ENCODE results near the gene SET.

The SET gene

DNA sequence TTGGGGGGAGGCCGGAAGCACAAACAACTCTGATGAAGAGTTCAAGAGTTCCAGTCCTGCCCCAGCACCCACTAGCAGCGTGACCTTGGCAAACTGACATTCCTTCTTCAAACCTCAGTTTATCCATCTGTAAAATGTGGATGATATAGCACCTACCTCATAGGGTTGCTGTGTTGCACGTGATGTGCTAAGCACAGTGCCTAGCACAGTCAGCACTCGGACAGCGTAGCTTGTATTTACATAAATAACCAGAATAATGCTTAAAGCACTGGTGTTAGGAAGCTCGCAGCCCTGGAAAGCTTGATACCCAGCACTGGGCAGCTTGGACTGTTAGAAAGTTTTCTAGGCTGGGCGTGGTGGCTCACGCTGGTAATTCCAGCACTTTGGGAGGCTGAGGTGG is 18.4 kb downstream of the SET start:
- Histone ChIP-seq H3K27me3 (ENCODE audit: insufficient read depth, low read length) (no peaks in the 10 kb centered on the region), H3K9me3 (ENCODE audit: low read length) (no peaks in the 10 kb centered on the region), H2AFZ (ENCODE audit: low read depth, low read length) (no peak overlapping the region), H3K36me3 (ENCODE audit: insufficient read depth, low read length) (peaks cover 11% of the 10 kb centered on the region), H3K4me3 (ENCODE audit: low read length) (no peak overlapping the region), H3K4me1 (ENCODE audit: insufficient read depth, low read length) (peaks cover 4% of the 10 kb centered on the region)

DNA sequence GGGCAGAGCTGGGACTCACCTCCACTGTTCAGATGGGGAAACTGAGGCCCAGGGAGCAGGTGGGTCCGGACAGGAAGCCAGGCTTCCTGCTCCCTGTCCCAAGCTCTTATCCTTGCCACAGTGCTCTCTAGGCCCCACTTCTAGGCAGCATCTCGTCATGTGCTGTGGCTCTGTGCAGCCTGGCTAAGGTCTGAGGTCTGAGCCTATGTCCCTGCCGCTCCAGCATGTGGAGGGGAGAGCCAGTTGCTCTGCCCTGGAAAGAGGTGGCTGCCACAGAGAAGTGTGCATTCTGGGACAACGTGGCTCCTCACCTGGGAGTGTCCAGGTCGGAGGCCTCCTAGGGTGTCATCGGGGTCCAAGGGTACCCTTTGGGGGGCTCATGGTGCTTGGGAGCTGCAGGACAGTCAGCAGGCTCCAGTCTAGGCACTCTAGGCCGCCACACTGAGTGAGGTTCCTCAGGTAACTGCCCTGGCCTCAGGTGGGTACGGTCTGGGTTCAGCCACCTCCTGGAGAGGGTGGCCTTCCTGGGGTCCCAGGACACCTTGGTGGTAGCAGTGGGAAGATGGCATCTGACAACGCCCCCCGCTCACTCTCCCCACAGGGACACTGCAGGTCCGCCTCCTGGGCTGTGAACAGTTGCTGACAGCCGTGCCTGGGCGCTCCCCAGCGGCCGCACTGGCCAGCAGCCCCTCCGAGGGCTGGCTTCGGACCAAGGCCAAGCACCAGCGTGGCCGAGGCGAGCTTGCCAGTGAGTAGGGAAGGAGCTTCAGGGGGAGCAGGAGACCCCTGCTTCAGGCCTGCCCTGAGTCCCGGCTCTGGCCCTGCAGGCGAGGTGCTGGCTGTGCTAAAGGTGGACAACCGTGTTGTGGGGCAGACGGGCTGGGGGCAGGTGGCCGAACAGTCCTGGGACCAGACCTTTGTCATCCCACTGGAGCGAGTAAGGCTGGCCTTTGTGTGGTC is 23.7 kb downstream of the SET start:
- Histone ChIP-seq H2AFZ (ENCODE audit: low read depth, low read length) (no peak overlapping the region), H3K9me3 (ENCODE audit: low read length) (no peaks in the 10 kb centered on the region), H3K4me3 (ENCODE audit: low read length) (no peak overlapping the region), H3K36me3 (ENCODE audit: insufficient read depth, low read length) (peaks cover 24% of the 10 kb centered on the region), H3K4me1 (ENCODE audit: insufficient read depth, low read length) (no peaks in the 10 kb centered on the region), H3K27me3 (ENCODE audit: insufficient read depth, low read length) (no peaks in the 10 kb centered on the region)

- H3K4me3 ChIP-seq (ENCODE audit: low read length): no peak overlapping the region
- H3K9me3 ChIP-seq (ENCODE audit: low read length): no peaks in the 10 kb centered on the region
- H2AFZ ChIP-seq (ENCODE audit: low read depth, low read length): no peak overlapping the region
- H3K27me3 ChIP-seq (ENCODE audit: insufficient read depth, low read length): no peaks in the 10 kb centered on the region
- peaks cover 28% of the 10 kb centered on the region for H3K36me3 ChIP-seq (ENCODE audit: insufficient read depth, low read length)
- H3K4me1 ChIP-seq (ENCODE audit: insufficient read depth, low read length): no peaks in the 10 kb centered on the region
Observed at GRCh38 chr9:128713411-128713780, 24.4 kb downstream of the SET start.

DNA sequence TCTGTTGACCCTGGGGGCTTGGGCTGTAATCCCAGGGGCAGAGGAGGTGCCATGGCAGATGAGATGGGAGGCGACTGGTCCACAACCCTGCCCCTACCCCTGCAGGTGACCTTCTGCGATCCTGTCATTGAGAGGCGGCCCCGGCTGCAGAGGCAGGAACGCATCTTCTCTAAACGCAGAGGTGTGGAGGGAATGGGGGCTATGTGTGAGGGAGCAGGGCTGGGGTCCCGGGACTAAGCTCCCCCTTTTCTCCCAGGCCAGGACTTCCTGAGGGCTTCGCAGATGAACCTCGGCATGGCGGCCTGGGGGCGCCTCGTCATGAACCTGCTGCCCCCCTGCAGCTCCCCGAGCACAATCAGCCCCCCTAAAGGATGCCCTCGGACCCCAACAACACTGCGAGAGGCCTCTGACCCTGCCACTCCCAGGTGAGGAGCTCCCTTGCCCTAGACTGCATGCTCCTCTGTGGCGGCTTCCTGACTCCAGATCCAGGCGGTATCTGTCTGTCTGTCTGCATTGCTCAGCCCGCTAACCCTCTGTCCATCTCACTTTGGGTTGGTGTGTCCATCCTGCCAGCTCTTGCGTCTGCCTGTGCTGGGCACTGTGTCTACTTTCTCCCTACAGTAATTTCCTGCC is 25.0 kb downstream of the SET start:
- Histone ChIP-seq H3K9me3 (ENCODE audit: low read length) (no peaks in the 10 kb centered on the region), H3K4me3 (ENCODE audit: low read length) (no peak overlapping the region), H3K4me1 (ENCODE audit: insufficient read depth, low read length) (no peaks in the 10 kb centered on the region), H3K27me3 (ENCODE audit: insufficient read depth, low read length) (no peaks in the 10 kb centered on the region), H3K36me3 (ENCODE audit: insufficient read depth, low read length) (peaks cover 28% of the 10 kb centered on the region), H2AFZ (ENCODE audit: low read depth, low read length) (no peak overlapping the region)

GRCh38 chr9:128714586-128715435 is 25.8 kb downstream of the SET start:
- Histone ChIP-seq H3K9me3 (ENCODE audit: low read length) (no peaks in the 10 kb centered on the region), H3K27me3 (ENCODE audit: insufficient read depth, low read length) (no peaks in the 10 kb centered on the region), H3K36me3 (ENCODE audit: insufficient read depth, low read length) (peaks cover 32% of the 10 kb centered on the region), H3K4me1 (ENCODE audit: insufficient read depth, low read length) (no peaks in the 10 kb centered on the region), H3K4me3 (ENCODE audit: low read length) (no peak overlapping the region), H2AFZ (ENCODE audit: low read depth, low read length) (no peak overlapping the region)

- no peak overlapping the region for H3K4me3 ChIP-seq (ENCODE audit: low read length)
- no peak overlapping the region for H2AFZ ChIP-seq (ENCODE audit: low read depth, low read length)
- H3K36me3 ChIP-seq (ENCODE audit: insufficient read depth, low read length): peaks cover 38% of the 10 kb centered on the region
- H3K27me3 ChIP-seq (ENCODE audit: insufficient read depth, low read length): no peaks in the 10 kb centered on the region
- no peaks in the 10 kb centered on the region for H3K4me1 ChIP-seq (ENCODE audit: insufficient read depth, low read length)
- no peaks in the 10 kb centered on the region for H3K9me3 ChIP-seq (ENCODE audit: low read length)
Observed at GRCh38 chr9:128715436-128715750, 26.4 kb downstream of the SET start.

DNA sequence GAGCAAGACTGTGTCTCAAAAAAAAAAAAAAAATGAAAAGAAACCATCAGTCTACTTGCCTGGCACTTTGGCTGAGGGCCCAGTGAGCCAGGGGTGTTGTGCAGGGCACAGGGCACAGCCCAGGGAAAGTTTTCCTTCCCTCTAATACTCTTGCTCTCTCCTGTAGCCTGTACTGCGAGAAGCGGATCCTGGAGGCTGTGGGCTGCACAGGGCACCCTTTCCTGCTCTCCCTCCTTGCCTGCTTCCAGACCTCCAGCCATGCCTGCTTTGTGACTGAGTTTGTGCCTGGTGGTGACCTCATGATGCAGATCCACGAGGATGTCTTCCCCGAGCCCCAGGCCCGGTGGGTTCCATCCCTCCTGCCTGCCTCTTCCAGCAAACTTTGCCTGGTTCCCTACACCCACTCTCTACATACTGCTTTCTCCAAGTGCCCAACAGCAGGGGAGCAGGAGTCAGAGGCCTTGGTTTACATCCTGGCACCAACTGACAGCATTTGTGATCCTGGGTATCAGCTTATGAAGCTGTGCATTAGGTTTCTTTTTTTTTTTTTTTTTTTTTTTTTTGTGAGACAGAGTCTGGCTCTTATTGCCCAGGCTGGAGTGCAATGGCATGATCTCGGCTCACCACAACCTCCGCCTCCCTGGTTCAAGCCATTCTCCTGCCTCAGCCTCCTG is 27.7 kb downstream of the SET start:
- no peaks in the 10 kb centered on the region for H3K9me3 ChIP-seq (ENCODE audit: low read length)
- no peaks in the 10 kb centered on the region for H3K27me3 ChIP-seq (ENCODE audit: insufficient read depth, low read length)
- H3K4me3 ChIP-seq (ENCODE audit: low read length): no peak overlapping the region
- no peaks in the 10 kb centered on the region for H3K4me1 ChIP-seq (ENCODE audit: insufficient read depth, low read length)
- peaks cover 39% of the 10 kb centered on the region for H3K36me3 ChIP-seq (ENCODE audit: insufficient read depth, low read length)
- H2AFZ ChIP-seq (ENCODE audit: low read depth, low read length): no peak overlapping the region

- Histone ChIP-seq H3K27me3 (ENCODE audit: insufficient read depth, low read length) (no peaks in the 10 kb centered on the region), H3K4me1 (ENCODE audit: insufficient read depth, low read length) (no peaks in the 10 kb centered on the region), H3K36me3 (ENCODE audit: insufficient read depth, low read length) (peaks cover 33% of the 10 kb centered on the region), H3K4me3 (ENCODE audit: low read length) (no peak overlapping the region), H3K9me3 (ENCODE audit: low read length) (no peaks in the 10 kb centered on the region), H2AFZ (ENCODE audit: low read depth, low read length) (no peak overlapping the region)
Observed at GRCh38 chr9:128718047-128718446, 29.0 kb downstream of the SET start.

DNA sequence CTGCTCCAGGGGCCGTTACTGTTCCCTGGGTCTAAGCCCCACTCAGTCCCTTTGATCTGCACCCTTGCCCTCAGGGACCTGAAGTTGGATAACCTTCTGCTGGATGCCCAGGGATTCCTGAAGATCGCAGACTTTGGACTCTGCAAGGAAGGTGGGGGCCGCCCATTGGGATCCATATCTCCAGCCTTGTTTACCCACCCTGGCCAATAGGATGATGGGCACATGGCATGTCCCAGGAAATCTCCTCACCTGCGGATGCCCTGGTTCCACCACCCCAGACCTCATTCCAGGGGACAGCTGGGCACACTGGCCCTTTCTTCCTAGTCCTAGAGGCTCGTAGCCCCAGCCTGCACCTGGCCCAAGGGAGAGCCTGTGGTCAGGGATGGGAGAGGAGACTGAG is 29.5 kb downstream of the SET start:
- no peak overlapping the region for H2AFZ ChIP-seq (ENCODE audit: low read depth, low read length)
- no peak overlapping the region for H3K4me3 ChIP-seq (ENCODE audit: low read length)
- no peaks in the 10 kb centered on the region for H3K4me1 ChIP-seq (ENCODE audit: insufficient read depth, low read length)
- peaks cover 29% of the 10 kb centered on the region for H3K36me3 ChIP-seq (ENCODE audit: insufficient read depth, low read length)
- no peaks in the 10 kb centered on the region for H3K27me3 ChIP-seq (ENCODE audit: insufficient read depth, low read length)
- H3K9me3 ChIP-seq (ENCODE audit: low read length): no peaks in the 10 kb centered on the region

GRCh38 chr9:128719919-128720605 is 31.0 kb downstream of the SET start:
- Histone ChIP-seq H3K4me3 (ENCODE audit: low read length) (no peak overlapping the region), H3K36me3 (ENCODE audit: insufficient read depth, low read length) (peaks cover 21% of the 10 kb centered on the region), H3K4me1 (ENCODE audit: insufficient read depth, low read length) (no peaks in the 10 kb centered on the region), H3K27me3 (ENCODE audit: insufficient read depth, low read length) (no peaks in the 10 kb centered on the region), H3K9me3 (ENCODE audit: low read length) (no peaks in the 10 kb centered on the region), H2AFZ (ENCODE audit: low read depth, low read length) (no peak overlapping the region)

GRCh38 chr9:128720841-128721486 is 31.9 kb downstream of the SET start:
- Histone ChIP-seq H3K27me3 (ENCODE audit: insufficient read depth, low read length) (no peaks in the 10 kb centered on the region), H3K36me3 (ENCODE audit: insufficient read depth, low read length) (peaks cover 18% of the 10 kb centered on the region), H3K4me1 (ENCODE audit: insufficient read depth, low read length) (no peaks in the 10 kb centered on the region), H3K9me3 (ENCODE audit: low read length) (no peaks in the 10 kb centered on the region), H2AFZ (ENCODE audit: low read depth, low read length) (no peak overlapping the region), H3K4me3 (ENCODE audit: low read length) (no peak overlapping the region)

- no peaks in the 10 kb centered on the region for H3K4me1 ChIP-seq (ENCODE audit: insufficient read depth, low read length)
- H3K9me3 ChIP-seq (ENCODE audit: low read length): no peaks in the 10 kb centered on the region
- no peak overlapping the region for H3K4me3 ChIP-seq (ENCODE audit: low read length)
- H3K36me3 ChIP-seq (ENCODE audit: insufficient read depth, low read length): peaks cover 18% of the 10 kb centered on the region
- H2AFZ ChIP-seq (ENCODE audit: low read depth, low read length): no peak overlapping the region
- H3K27me3 ChIP-seq (ENCODE audit: insufficient read depth, low read length): no peaks in the 10 kb centered on the region
Observed at GRCh38 chr9:128721487-128722010, 32.5 kb downstream of the SET start.
